GM18520 (cell line): ENCODE measurements around the gene HEPACAM.

ENCODE experiments used
- ATAC-seq: cut with Tn5 transposase; IDR thresholded peaks from one replicate; pipeline ENCODE4 v1.9.1; 2021; ENCODE audit not compliant: unreplicated experiment

The HEPACAM gene

GRCh38 chr11:124943254-124943616 is 7.4 kb upstream of the HEPACAM start:
- ATAC-seq = no peak

DNA sequence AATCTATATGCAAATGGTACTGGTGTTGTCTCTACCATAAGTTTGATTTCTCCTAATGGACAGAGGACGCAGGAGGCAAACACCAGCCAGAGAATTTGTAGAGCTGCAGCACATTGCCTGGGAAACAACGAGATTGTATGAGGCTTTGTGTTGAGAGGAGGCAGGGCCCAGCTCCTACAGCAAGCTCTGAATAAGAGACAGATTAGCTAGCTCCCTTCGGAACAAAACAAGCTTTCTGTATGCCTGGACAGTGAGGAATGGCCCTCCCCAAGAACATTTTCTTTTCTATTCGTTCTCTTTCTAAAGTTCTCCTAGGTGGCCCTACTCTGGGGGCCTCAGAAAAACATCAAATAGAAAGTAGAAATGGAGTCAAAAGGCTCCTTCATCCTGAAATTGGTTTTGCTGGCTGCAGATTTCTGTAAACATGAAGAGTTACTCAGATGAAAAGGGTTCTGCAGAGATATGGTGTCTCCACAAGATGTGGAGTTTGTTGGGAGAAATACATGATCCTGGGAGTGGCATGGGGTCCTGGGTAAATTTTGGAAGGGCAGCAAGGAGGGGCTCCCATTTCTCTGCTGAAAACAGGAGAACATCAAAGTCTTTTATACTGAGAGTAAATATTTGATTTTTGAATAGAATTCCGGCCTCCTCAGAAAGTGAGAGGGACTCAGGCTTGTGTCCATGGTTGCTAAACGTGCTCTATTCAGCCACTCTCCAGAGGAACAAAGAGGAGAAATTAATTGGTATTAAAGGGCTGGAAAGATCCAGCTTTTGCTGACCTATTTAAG is 6.8 kb upstream of the HEPACAM start:
- ATAC-seq = no peak

DNA sequence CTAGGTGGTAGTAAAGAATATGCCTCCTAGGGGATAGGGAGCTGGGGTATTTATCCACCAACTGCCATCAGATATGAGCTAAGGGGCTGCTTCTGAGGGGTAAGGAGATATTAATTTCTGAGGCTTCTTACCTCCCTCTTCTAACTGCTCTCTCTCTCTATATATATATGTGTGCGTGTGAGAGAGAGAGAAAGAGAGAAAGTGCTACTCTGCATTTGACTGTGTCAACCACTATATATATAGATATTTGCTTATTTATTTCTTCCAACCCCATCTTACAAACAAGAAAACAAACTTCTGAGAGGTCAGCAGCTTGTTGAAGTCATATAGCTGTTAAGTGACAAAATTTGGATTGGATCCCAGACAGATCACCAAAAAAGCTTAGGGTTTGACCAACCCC is 5.9 kb upstream of the HEPACAM start:
- no peak for ATAC-seq

DNA sequence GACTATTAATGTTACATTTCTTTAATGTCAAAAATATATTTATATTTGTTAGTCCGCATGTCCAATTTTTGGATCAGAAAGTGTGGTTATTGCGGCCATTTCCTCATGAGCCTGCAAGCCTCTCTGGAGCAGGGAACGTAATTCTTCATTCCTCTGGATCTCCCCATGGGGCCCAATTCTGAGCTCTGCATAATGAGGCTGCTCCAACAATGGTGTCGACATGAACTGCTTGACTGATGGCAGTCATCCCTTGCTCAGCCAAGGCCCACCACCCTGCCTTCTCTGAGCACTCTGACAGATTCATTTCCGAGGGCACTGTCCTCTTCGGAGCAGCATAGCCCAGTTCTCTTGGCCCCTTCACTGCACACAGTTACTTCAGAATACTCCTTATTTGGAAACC is 3.1 kb upstream of the HEPACAM start:
- no peak for ATAC-seq

GRCh38 chr11:124938206-124938765 is 2.4 kb upstream of the HEPACAM start:
- ATAC-seq = no peak

DNA sequence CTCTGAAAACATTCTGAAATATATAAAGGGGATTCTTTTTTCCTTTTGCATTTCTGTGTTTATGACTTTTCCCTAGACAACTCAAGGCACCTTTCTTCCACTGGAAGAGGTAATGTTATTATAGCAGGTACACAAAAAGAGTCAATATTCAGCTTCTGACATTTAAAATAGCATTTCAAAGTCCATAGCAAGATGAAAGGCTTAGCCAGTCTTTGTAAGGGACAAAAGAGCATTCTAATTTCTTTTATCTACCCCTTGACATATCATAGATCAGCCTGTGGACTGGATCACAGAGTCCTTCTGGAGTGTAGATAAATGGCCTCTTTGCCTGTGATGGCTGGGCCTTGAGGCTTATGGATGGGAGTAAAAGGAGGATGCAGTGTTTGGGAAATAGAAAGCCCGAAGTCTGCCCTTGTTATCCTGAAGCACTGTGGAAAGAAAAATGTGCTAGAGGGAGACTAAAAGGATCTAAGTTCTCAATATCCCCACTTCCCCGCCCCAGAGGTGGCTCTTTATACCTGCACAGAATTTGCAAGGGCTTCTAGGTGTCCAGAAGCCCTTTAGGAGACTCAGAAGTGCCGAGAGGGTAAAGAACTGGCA is 1.6 kb upstream of the HEPACAM start:
- ATAC-seq = no peak

GRCh38 chr11:124934862-124935547 is 842 bp downstream of the HEPACAM start:
- ATAC-seq = no peak

DNA sequence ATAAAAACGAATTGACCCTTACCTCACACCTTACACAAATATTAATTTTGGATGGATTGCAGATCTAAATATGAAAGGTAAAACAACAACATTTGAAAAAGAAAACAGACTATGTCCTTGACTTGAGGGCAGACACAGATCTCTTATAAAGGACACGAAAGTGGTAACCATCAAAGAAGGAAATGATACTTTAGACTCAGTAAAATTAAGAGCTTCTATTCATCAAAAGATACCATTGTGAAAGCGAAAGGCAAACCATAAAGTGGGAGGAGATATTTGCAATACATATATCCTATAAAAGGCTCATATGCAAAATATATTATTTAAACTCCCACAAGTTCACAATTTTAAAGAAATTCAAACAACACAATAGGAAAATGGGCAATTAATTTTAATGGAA is 5.0 kb downstream of the HEPACAM start:
- ATAC-seq = no peak

DNA sequence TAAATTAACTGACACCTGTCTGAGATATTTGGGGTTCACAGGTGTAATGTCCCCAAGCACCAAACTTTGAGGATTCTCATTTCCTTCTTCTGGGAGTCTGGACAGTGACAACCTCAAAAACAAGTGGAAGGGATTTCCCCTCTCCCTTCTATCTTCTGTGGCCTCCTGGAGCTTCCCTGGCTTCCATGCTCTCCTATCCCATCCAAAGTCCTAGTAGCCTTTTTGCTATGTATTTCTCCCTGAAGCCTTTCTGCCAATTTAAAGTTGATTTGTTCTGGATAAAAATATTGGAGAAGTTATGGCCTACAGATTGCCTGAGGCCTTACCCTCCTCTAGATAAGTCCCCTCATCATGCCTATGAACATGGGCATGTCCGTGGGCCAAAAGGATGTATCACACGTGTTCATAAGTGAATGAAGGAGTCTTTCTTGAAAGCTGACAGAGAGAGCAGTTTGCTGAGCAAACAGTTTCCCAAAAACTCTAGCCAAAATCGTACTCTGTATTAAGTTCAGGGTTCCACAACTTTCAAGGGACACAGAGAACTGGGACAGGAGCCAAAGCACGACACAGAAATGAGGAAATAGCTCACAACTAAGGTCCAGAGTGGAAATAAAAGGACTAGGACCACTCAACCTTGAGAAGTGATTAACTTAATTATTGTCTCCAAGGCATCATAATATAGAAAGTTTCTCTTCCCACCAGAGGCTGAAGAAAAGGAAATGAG is 6.7 kb downstream of the HEPACAM start:
- ATAC-seq = no peak

GRCh38 chr11:124923296-124923695 is 12.6 kb downstream of the HEPACAM start:
- no peak for ATAC-seq

DNA sequence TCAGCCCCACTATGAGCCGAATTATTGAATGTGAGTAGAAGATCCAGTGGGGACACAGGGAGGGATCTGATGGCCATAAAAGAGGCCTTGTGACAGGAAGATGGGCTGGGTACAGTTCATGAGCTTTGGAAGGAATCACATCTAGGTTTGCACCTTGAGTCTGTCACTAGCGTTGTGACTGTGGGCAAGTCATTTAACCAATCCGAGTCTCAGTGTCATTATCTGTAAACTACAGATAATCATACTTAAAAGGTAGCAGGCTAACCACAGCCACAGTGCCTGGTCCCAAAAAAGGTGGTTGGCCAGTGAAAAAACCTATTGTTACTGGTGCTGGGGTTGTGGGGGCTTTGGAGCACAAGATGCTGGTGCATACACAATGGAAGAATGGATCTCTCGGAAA is 13.0 kb downstream of the HEPACAM start:
- ATAC-seq = no peak

GRCh38 chr11:124920870-124921609 is 14.8 kb downstream of the HEPACAM start:
- no peak for ATAC-seq

DNA sequence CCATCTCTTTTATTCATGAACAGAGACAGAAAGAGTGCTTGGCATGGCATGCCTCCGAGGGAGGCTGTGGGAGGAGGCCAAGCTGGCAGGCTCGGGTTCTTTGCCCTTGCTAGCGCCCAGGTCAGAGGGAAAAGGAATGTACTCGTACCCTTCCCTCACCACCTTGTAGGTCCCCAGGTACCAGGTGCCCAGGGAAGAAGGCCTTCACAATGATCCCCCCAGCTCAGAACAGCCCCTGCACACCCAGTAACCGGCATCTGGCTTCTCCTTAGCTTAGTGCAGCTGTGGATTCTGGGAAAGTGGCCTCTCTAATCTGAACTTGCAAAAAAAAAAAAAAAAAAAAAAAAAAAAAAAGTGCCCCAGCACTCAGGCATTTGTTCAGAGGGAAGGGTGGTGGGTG is 15.5 kb downstream of the HEPACAM start:
- no peak for ATAC-seq

DNA sequence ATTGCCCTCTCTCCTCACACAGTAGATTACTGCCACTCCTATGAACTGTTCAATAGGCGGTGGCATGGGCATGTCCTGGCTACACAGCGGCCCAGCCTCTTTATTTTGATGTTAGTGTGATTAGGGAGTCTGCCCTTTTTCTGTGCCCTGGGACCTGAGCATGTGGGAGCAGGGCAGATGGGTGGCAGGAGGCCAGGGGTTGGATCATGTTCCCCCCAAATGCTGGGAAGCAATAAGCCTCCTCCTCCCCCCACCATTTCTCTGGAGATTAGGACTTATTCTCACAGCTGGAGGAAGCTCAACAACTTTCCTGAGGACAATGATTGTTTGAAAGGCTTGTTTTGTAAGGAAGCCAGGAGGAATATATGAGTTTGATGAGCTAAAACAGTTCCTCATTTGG is 15.9 kb downstream of the HEPACAM start:
- ATAC-seq = no peak

- ATAC-seq = no peak
Observed at GRCh38 chr11:124918950-124919349, 16.9 kb downstream of the HEPACAM start, which contains the start of gene HEPN1. Gene HEPN1 (plus strand): TSS chr11:124919250.

GRCh38 chr11:124917115-124917637 is 18.7 kb downstream of the HEPACAM start:
- ATAC-seq = no peak

DNA sequence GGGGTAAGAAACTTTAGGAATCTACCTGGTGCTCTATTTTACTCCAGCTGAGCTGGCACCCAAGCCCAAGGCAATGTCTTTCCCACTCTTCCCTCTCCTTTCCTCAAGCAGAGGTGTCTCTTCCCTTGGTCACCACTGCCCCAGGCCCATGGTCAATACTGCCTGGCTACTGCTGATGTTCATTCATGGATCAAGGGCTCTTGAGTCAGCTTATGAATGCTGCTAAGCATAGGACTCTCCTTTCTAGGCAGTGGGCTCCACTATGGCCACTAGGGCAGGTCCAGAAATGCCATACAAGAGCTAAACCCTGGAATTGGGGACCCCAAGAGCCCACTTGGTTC is 19.5 kb downstream of the HEPACAM start:
- ATAC-seq = no peak

DNA sequence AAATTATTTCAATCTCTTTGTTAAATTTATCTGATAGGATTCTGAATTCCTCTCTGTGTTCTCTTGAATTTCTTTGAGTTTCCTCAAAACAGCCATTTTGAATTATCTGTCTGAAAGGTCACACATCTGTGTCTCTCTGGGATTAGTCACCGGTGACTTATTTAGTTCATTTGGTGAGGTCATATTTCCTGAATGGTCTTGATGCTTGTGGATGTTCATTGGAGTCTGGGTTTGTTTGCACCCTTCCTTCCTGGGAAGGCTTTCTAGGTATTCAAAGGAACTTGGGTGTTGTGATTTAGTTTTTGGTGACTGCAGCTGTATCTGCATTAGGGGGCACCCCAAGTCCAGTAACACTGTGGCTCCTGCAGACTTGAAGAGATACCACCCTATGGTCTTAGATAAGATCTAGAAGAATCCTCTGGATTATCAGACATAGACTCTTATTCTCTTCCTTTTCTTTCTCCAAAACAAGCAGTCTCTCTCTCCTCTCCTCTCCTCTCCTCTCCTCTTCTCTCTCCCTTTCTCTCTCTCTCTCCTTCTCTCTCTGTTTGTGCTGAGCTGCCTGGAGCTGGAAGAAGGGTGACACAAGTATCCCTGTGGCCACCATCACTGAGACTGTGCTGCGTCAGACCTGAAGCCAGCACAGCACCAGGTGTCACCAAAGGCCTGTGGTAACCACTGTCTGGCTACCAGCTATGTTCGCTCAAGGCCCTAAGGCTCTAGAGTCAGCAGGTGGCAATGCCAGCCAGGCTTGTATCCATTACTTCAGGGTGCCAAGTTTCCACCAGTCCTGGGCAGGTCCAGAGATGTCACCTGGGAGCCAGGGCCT is 20.1 kb downstream of the HEPACAM start:
- no peak for ATAC-seq

DNA sequence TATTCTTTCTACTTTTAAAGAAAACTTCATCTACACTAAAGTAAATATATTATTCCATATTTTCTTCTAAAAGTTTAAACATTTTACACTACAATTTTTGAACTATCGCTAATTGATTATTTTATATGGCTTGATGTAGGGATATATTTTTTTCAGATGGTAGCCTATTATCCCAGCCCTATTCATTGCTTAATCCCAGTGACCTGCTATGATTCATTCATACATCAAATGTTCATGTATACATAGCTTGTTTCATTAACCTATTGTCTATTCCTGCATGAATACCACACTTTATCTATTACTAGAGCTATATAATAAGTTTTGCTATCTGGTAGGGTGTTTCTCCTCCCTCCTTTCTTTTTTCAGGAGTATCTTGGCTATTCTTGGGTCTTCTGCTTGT is 33.2 kb downstream of the HEPACAM start:
- no peak for ATAC-seq

DNA sequence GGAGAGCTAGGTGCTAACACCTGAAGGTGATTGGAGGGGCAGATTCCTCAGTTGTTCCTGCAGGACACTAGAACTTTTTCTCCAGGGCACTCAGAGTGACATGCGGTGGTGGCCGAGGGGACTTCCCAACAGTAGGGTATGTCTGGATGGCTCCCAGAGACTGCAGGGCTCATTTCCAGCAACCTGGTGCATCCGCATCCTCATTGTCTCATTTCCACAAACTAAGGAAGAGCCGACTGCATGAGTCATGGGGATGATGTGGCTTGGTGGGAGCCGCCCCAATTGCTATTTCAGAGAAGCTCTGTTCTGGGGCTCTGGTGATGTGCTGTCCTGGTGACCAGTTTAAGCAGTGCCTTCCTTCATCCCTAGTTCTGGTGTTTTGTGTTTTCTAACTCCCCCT is 35.4 kb downstream of the HEPACAM start:
- no peak for ATAC-seq
